T1000 (cell line): ENCODE measurements around the gene AEBP1.

Experiments
- DNase-seq: peaks from one replicate; lab custom pipeline; 2025; ENCODE audit warnings: mixed read lengths; lab: John Stamatoyannopoulos, UW

AEBP1 gene

GRCh38 chr7:44066494-44067063 is 37.6 kb upstream of the AEBP1 start:
- DNase-seq, result no peak

- DNase-seq, result no peak
Measured at GRCh38 chr7:44067064-44067951, 36.8 kb upstream of the AEBP1 start.

- no peak for DNase-seq
Measured at GRCh38 chr7:44068054-44068453, 36.1 kb upstream of the AEBP1 start.

GRCh38 chr7:44071726-44072363 is 32.3 kb upstream of the AEBP1 start:
- DNase-seq, result no peak

- peak; percentile 90 for DNase-seq
Measured at GRCh38 chr7:44072364-44073231, 31.5 kb upstream of the AEBP1 start.

GRCh38 chr7:44073664-44074348 is 30.3 kb upstream of the AEBP1 start:
- peak; percentile 73 for DNase-seq

- no peak for DNase-seq
Measured at GRCh38 chr7:44074349-44074695, 29.8 kb upstream of the AEBP1 start.

GRCh38 chr7:44075296-44076075 is 28.7 kb upstream of the AEBP1 start:
- no peak for DNase-seq

- DNase-seq, result no peak
Measured at GRCh38 chr7:44076101-44076895, 27.8 kb upstream of the AEBP1 start.

GRCh38 chr7:44077061-44077460 is 27.1 kb upstream of the AEBP1 start:
- no peak for DNase-seq

- DNase-seq, result no peak
Measured at GRCh38 chr7:44077681-44078091, 26.5 kb upstream of the AEBP1 start.

- no peak for DNase-seq
Measured at GRCh38 chr7:44078521-44078920, 25.6 kb upstream of the AEBP1 start.

- no peak for DNase-seq
Measured at GRCh38 chr7:44079331-44080021, 24.7 kb upstream of the AEBP1 start.

- DNase-seq, result no peak
Measured at GRCh38 chr7:44080118-44080517, 24.0 kb upstream of the AEBP1 start.

- DNase-seq, result no peak
Measured at GRCh38 chr7:44080686-44081265, 23.4 kb upstream of the AEBP1 start.

- DNase-seq, result no peak
Measured at GRCh38 chr7:44081266-44081748, 22.8 kb upstream of the AEBP1 start.

GRCh38 chr7:44082541-44083207 is 21.5 kb upstream of the AEBP1 start:
- DNase-seq, result peak; percentile 96

- DNase-seq, result no peak
Measured at GRCh38 chr7:44083796-44084195, 20.3 kb upstream of the AEBP1 start.
